Panc1 (cell line): ENCODE data around the gene NCLN. TPM values are rescaled to one million over a fixed set of nuclear protein-coding genes. Genes with fewer than 3 reads are reported as not detected.
A peak's percentile ranks its signal among the peaks of the same experiment; 100 is the strongest.

Source experiments
- ATAC-seq: fragments of 200-7000 bp; cut with Tn5 transposase; 2 replicates; pipeline ENCODE4 v1.9.1; 2020; ENCODE audit warnings: mild to moderate bottlenecking, moderate library complexity
- BruUV-seq: library from RNA; stranded (reverse); fragments of 400-500 nt; replicated peaks from 2 replicates; lab custom pipeline; 2021; lab: Mats Ljungman, UMichigan
- CTCF ChIA-PET: fragments of 300-600 bp; sonication (Branson Sonifier 250); formaldehyde crosslinking; loops from one replicate; lab custom pipeline; 2022; ENCODE audit warnings: antibody characterized with exemption; lab: Charles Lee
- POLR2A ChIA-PET: fragments of 300-600 bp; sonication (Branson Sonifier 250); formaldehyde crosslinking; loops from one replicate; lab custom pipeline; 2022; ENCODE audit warnings: antibody characterized with exemption; lab: Charles Lee
- DNase-seq: peaks from one replicate; pipeline ENCODE4 v3.0.0-alpha.2; 2010; ENCODE audit warnings: low read depth, low spot score
- H3K27ac ChIP-seq: 2 replicates; pipeline ENCODE4 v1.5.1; 2011; ENCODE audit warnings: mild to moderate bottlenecking, low read length, inconsistent platforms
- H3K27me3 ChIP-seq: fragments of 200-500 bp; sonication (Bioruptor generic); 2 replicates; pipeline ENCODE4 v1.6.0; 2014; ENCODE audit warnings: low read length, inconsistent platforms; ENCODE audit not compliant: control insufficient read depth, insufficient read depth
- H3K36me3 ChIP-seq: fragments of 200-500 bp; sonication (Bioruptor generic); 2 replicates; pipeline ENCODE4 v1.5.1; 2014; ENCODE audit warnings: inconsistent platforms, mild to moderate bottlenecking, low read length, moderate library complexity; ENCODE audit not compliant: control insufficient read depth, insufficient read depth
- H3K4me1 ChIP-seq: 2 replicates; pipeline ENCODE4 v1.5.1; 2011; ENCODE audit warnings: inconsistent platforms, mild to moderate bottlenecking, low read length, moderate library complexity; ENCODE audit not compliant: control insufficient read depth, insufficient read depth
- H3K4me3 ChIP-seq, 2 experiments: 2 replicates each; pipeline ENCODE4 v1.5.1; 2011 to 2012; ENCODE audit warnings: low read depth in 2 of 2, low read length in 2 of 2, mild to moderate bottlenecking in 2 of 2, inconsistent platforms in 1 of 2, moderate library complexity in 1 of 2
- H3K9me3 ChIP-seq: fragments of 200-500 bp; sonication (Bioruptor generic); 2 replicates; pipeline ENCODE4 v1.5.1; 2014; ENCODE audit warnings: low read depth, mild to moderate bottlenecking, inconsistent platforms, low read length, moderate library complexity; ENCODE audit not compliant: control insufficient read depth, insufficient read depth
- POLR2AphosphoS5 ChIP-seq: IDR thresholded peaks from 2 replicates; pipeline ENCODE4 v1.6.1; 2012; ENCODE audit warnings: mild to moderate bottlenecking, low read depth, low read length, moderate library complexity
- SIN3A ChIP-seq: IDR thresholded peaks from 2 replicates; pipeline ENCODE4 v1.6.1; 2012; ENCODE audit warnings: low read depth, mild to moderate bottlenecking, low read length, moderate library complexity, borderline replicate concordance; ENCODE audit not compliant: insufficient read depth
- TCF7L2 ChIP-seq: IDR thresholded peaks from 2 replicates; pipeline ENCODE4 v1.6.1; 2011; ENCODE audit warnings: mild to moderate bottlenecking, low read depth, low read length, inconsistent platforms
- in situ Hi-C: cut with HindIII; loops from 2 replicates; pipeline ENCODE4 v1.10.0; 2016; ENCODE audit warnings: low sequenced_read_pairs, low pct_unique_long_range_greater_than_20kb
- intact Hi-C: fragments of 100-400 bp; cut with micrococcal nuclease; formaldehyde crosslinking; loops from one replicate; pipeline ENCODE4 v1.10.0; 2022; ENCODE audit not compliant: unreplicated experiment
- total RNA-seq: library from RNA; stranded (reverse); gene quantifications from one replicate; pipeline ENCODE4 v1.2.1, GENCODE V29; 2021; ENCODE audit not compliant: unreplicated experiment
- TF ChIP-seq, protein P1 (sequence below): fragments of 450-650 bp; IDR thresholded peaks from 2 replicates; pipeline ENCODE4 v1.5.1; 2017; ENCODE audit warnings: mild to moderate bottlenecking
- TF ChIP-seq, protein P2 (sequence below), 2 experiments: IDR thresholded peaks; 2 replicates each; pipeline ENCODE4 v1.6.1; 2011 to 2012; ENCODE audit warnings: low read depth in 2 of 2, control low read depth in 1 of 2, low read length in 1 of 2, mild to moderate bottlenecking in 1 of 2, moderate library complexity in 1 of 2; ENCODE audit not compliant: insufficient read depth in 1 of 2

NCLN gene
- total RNA-seq, 1 experiment from 2014 or later: 132 TPM

DNA sequence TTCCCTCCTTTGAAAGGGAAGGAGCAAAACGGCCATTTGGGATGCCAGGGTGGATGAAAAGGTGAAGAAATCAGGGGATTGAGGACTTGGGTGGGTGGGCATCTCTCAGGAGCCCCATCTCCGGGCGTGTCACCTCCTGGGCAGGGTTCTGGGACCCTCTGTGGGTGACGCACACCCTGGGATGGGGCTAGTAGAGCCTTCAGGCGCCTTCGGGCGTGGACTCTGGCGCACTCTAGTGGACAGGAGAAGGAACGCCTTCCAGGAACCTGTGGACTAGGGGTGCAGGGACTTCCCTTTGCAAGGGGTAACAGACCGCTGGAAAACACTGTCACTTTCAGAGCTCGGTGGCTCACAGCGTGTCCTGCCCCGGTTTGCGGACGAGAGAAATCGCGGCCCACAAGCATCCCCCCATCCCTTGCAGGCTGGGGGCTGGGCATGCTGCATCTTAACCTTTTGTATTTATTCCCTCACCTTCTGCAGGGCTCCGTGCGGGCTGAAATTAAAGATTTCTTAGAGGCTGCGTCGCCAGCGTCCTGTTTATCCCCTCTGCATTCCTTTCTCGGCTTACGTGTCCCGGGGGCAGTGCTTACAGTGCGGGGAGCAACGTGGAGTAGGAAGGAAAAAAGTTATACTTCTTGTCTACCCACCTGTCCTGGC is 22.4 kb upstream of the NCLN start:
- no peak overlapping the region for H3K27ac ChIP-seq
- POLR2A ChIA-PET: no interaction called here
- no peak for DNase-seq

DNA sequence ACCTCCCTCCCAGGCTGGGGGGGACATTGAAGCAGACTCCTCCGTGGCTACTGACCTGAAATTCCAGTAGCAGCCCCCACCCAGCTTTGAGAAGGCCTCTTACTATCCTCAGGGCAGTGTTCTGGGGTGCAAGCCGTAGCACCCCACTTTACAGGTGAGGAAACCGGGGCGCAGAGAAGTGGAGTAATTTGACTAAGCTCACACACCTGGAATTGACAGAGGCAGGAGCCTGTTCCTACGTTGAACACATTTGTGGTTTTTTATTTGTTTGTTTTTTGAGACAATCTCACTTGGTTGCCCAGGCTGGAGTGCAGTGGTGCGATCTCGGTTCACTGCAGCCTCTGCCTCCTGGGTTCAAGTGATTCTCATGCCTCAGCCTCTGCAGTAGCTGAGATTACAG is 21.8 kb upstream of the NCLN start:
- in situ Hi-C loops (no loop called here), intact Hi-C loops (loop anchor here (2.0 kb wide), 1 partner anchor 213 kb away; no protein-coding TSS in a partner anchor)
- POLR2A ChIA-PET: no interaction called here
- TF ChIP-seq, protein P1, sequence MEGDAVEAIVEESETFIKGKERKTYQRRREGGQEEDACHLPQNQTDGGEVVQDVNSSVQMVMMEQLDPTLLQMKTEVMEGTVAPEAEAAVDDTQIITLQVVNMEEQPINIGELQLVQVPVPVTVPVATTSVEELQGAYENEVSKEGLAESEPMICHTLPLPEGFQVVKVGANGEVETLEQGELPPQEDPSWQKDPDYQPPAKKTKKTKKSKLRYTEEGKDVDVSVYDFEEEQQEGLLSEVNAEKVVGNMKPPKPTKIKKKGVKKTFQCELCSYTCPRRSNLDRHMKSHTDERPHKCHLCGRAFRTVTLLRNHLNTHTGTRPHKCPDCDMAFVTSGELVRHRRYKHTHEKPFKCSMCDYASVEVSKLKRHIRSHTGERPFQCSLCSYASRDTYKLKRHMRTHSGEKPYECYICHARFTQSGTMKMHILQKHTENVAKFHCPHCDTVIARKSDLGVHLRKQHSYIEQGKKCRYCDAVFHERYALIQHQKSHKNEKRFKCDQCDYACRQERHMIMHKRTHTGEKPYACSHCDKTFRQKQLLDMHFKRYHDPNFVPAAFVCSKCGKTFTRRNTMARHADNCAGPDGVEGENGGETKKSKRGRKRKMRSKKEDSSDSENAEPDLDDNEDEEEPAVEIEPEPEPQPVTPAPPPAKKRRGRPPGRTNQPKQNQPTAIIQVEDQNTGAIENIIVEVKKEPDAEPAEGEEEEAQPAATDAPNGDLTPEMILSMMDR: no peak
- TF ChIP-seq SIN3A: no peak
- TF ChIP-seq, protein P2, sequence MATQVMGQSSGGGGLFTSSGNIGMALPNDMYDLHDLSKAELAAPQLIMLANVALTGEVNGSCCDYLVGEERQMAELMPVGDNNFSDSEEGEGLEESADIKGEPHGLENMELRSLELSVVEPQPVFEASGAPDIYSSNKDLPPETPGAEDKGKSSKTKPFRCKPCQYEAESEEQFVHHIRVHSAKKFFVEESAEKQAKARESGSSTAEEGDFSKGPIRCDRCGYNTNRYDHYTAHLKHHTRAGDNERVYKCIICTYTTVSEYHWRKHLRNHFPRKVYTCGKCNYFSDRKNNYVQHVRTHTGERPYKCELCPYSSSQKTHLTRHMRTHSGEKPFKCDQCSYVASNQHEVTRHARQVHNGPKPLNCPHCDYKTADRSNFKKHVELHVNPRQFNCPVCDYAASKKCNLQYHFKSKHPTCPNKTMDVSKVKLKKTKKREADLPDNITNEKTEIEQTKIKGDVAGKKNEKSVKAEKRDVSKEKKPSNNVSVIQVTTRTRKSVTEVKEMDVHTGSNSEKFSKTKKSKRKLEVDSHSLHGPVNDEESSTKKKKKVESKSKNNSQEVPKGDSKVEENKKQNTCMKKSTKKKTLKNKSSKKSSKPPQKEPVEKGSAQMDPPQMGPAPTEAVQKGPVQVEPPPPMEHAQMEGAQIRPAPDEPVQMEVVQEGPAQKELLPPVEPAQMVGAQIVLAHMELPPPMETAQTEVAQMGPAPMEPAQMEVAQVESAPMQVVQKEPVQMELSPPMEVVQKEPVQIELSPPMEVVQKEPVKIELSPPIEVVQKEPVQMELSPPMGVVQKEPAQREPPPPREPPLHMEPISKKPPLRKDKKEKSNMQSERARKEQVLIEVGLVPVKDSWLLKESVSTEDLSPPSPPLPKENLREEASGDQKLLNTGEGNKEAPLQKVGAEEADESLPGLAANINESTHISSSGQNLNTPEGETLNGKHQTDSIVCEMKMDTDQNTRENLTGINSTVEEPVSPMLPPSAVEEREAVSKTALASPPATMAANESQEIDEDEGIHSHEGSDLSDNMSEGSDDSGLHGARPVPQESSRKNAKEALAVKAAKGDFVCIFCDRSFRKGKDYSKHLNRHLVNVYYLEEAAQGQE (IDR thresholded peaks at IDR 0.05; ENCODE audit: insufficient read depth in 1 of 2, low read depth in 2 of 2, low read length in 1 of 2): no peak
- no peak for TF ChIP-seq POLR2AphosphoS5
- no peak for TF ChIP-seq TCF7L2
- ATAC-seq (no peak), DNase-seq (no peak)
- no peaks in the 10 kb centered on the region for H3K9me3 ChIP-seq
- no peaks in the 10 kb centered on the region for H3K27me3 ChIP-seq
- CTCF ChIA-PET: interaction anchor here (0.6 to 0.7 kb wide), 2 partner anchors 18 to 35 kb away, joined by 3 to 6 read pairs; no protein-coding TSS in a partner anchor
- BruUV-seq: no TSS peak
- no peaks in the 10 kb centered on the region; the same call in 1 of the 2 replicates for H3K4me1 ChIP-seq
- no peak overlapping the region for H3K4me3 ChIP-seq
- no peak overlapping the region for H3K27ac ChIP-seq
- no peaks in the 10 kb centered on the region for H3K36me3 ChIP-seq

More for the DNA sequence above, 22.4 kb upstream of the NCLN start:
- Histone ChIP-seq H3K27me3 (no peaks in the 10 kb centered on the region), H3K36me3 (no peaks in the 10 kb centered on the region), H3K4me1 (no peaks in the 10 kb centered on the region; the same call in 1 of the 2 replicates), H3K4me3 (no peak overlapping the region), H3K9me3 (no peaks in the 10 kb centered on the region)
- CTCF ChIA-PET: interaction anchor here (0.7 kb wide), 1 partner anchor 17 kb away, joined by 6 read pairs; no protein-coding TSS in a partner anchor
- in situ Hi-C loops (no loop called here), intact Hi-C loops (loop anchor here (2.0 kb wide), 1 partner anchor 213 kb away; no protein-coding TSS in a partner anchor)
- no peak for TF ChIP-seq POLR2AphosphoS5
- TF ChIP-seq, protein P1: peak; percentile 93
- peak; percentile 93 for ATAC-seq
- no TSS peak for BruUV-seq
